A673 (cell line): ENCODE measurements around the gene ROM1.

Source experiments
- CTCF ChIP-seq: fragments of 300-800, 200-600 bp; sonication (generic); conservative IDR thresholded peaks from 2 replicates; pipeline ENCODE4 v1.5.1; 2017; ENCODE audit warnings: low read depth, mild to moderate bottlenecking, antibody characterized with exemption, low read length, moderate library complexity, mixed read lengths
- EZH2 ChIP-seq: fragments of 200-600 bp; sonication (generic); IDR thresholded peaks from 2 replicates; pipeline ENCODE4 v1.6.1; 2017; ENCODE audit warnings: borderline replicate concordance, low read depth, mild to moderate bottlenecking, mixed read lengths, antibody characterized with exemption, low read length; ENCODE audit not compliant: poor library complexity, severe bottlenecking

GRCh38 chr11:62575837-62576236, 37.2 kb upstream of the ROM1 start:
- TF ChIP-seq EZH2, result no peak
- TF ChIP-seq CTCF, result no peak
